HG02884 (cell line): ENCODE measurements around the gene PTAFR.
A peak's percentile ranks its signal among the peaks of the same experiment; 100 is the strongest.

Source experiments
- ATAC-seq: cut with Tn5 transposase; IDR thresholded peaks from one replicate; pipeline ENCODE4 v1.9.1; 2021; ENCODE audit warnings: mild to moderate bottlenecking, moderate library complexity; ENCODE audit not compliant: unreplicated experiment

Gene PTAFR

GRCh38 chr1:28178690-28179485, 2.4 kb upstream of the PTAFR start:
- no peak for ATAC-seq

DNA sequence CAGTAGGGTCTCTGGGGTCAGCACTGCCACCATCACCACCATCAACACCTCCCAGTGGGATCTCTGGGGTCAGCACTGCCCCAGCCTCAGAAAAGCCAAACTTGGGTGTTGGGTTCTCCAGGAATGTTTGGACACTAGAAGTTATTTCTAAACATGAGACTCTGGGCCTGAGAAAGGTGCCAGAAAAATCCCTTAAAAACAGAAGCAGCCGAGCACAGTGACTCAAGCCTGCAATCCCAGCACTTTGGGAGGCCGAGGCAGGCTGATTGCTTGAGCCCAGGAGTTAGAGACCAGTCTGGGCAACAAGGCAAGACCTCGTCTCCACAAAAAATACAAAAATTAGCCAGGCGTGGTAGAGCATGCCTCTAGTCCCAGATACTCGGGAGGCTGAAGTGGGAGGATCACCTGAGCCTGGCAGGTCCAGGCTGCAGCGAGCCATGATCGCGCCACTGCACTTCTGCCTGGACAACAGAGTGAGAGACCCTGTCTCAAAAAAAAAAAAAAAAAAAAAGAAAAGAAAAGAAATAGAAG, 470 bp downstream of the PTAFR start:
- no peak for ATAC-seq

DNA sequence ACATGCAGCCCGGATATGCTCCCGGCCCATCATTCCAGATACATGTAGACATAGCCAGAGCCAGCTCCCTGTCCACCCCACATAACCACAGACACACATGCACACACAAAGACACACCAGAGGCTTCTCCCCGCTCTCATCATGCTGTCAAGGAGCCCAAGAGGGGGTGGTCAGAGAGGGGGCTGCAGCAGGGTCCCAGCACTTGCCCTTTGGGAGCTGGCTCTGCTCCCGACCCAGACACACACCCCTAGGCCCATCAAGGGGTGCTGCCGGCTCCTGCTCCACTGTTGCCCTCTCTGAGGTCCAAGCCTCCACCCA, 2.6 kb downstream of the PTAFR start:
- no peak for ATAC-seq

- no peak for ATAC-seq
These were observed 3.1 kb downstream of the PTAFR start for GRCh38 chr1:28173151-28173979.

- ATAC-seq, result peak; percentile 40
These were observed 3.8 kb downstream of the PTAFR start for GRCh38 chr1:28172713-28173150.

DNA sequence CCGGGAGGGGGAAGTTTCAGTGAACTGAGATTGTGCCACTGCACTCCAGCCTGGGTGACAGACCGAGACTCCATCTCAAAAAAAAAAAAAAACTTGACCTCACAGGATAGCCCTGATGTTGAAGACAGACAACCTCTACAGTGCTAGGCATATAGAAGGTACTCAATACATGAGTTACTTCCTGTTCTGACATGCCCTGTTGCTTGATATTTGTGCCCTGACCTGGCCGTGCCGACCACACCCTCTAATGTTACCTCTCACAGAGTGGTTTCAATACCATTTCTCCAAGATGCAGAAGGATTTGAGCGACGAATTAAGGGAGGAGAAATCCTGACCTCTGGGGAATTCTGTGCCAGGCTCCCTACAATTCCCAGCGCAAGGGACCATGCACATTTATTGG, 5.2 kb downstream of the PTAFR start:
- no peak for ATAC-seq

DNA sequence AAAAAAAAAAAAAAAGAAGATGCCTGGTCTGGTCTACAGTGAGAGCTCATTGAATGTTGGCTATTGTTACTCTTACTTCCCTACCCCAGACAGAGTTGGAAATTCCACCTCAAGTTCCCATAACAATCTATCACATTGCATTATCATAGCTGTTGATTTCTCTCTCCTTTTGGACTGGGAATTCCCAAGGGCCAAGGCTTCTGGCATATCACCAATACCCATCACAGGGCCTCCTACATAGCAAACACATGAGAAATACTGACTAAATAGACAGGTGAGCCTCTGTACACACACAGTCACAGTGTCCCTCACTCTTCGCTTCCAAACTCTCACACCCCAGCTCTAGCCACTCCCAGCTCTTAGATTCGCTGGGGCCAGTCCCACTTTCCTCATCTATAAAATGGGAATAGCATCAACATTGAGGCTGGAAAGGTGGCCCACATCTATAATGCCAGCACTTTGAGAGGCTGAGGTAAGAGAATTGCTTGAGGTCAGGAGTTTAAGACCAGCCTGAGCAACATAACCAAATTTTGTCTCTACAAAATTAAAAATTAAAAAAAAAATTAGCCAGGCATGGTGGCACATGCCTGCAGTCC, 6.4 kb downstream of the PTAFR start:
- ATAC-seq, result no peak

- no peak for ATAC-seq
These were observed 12.9 kb downstream of the PTAFR start for GRCh38 chr1:28163496-28164161.

DNA sequence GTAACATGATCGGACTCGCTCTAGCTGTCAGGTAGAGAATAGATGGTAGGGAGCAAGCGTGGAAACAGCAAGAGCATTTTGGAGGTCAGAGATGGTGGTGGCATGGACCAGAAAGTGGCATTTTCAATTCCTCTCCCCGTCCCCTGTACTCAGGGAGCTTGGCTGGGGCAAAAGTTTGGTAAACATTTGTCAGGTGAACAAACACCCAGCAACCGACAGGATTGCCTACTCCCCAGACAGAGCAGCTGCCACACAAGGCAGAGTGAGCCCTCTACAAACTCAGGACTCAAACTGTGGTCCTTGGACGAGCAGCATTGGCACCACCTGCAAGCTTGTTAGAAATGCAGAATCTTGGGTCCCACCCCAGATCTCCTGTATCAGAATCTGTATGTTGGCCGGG, 14.3 kb downstream of the PTAFR start:
- no peak for ATAC-seq

- ATAC-seq, result no peak
These were observed 14.7 kb downstream of the PTAFR start for GRCh38 chr1:28161751-28162150.

DNA sequence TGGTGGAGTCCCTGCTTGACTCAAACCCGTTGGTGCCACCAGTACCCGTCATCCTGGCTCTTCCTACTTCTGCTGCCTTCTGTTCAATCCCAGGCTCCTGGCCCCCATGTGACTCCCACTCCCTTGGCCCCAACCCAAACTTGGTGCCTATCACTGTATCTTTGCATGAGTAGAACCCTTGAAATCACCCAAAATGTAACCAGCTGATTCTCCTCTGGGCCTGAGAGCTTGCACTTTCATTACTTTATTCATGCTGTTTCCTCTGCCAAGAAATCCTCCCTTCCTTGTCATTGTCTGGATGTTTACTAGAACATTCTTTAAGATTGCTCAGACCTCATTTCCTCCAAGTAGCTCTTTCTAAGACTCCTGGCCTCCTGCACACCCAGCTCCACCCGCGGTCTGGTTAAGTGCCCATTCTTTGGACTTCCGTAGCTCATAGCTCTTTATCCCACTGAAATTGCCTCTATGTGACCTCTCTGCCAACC, 15.7 kb downstream of the PTAFR start:
- no peak for ATAC-seq

DNA sequence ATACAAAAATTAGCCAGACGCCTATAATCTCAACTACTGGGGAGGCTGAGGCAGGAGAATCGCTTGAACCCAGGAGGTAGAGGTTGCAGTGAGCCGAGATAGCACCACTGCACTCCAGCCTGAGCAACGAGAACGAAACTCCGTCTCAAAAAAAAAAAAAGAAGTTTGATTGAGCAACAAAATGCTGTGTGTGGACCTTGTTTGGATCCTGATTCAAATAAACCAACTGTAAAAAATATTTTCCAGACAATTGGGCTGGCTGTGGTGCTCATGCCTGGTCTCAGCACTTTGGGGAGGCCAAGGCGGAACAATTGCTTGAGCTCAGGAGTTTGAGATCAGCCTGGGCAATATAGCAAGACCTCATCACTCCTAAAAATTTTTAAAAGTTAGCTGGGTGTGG, 16.8 kb downstream of the PTAFR start:
- ATAC-seq, result no peak

DNA sequence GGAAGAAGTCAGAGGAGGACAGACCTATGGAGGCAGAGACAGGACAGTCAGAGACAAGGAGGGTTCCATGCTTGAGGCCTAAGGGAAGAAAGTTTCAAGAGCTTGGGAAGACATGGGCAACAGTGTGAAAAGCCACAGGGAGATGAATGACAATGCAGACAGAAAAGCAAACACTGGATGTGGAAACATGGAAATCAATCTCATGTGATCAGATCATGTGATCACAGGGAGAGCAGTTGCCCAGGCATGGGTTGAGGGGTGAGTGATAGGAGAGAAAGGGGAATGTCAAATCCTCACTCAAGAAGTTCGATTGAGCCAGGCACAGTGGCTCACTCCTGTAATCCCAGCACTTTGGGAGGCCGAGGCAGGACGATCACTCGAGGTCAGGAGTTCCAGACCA, 17.2 kb downstream of the PTAFR start:
- ATAC-seq, result no peak

- ATAC-seq, result no peak
These were observed 18.6 kb downstream of the PTAFR start for GRCh38 chr1:28157894-28158293.

DNA sequence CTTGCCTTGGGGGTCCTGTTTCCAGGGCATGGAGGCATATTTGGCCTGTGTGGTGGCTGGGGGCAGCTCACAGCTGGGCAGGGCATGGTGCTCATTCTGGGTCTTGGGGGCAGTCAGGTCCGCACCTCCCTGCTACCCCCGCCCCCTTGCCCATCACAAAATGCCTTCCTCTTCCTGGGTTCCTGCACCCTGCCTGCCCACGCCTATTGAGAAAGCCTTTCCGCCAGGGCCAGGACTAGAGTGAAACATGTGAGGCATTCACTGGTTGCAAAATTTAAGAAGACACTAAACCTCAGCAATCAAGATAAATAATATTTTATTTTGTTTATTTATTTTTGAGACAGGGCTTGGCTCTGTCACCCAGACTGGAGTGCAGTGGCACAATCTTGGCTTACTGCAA, 19.7 kb downstream of the PTAFR start:
- ATAC-seq, result no peak

GRCh38 chr1:28155628-28156027, 20.9 kb downstream of the PTAFR start:
- ATAC-seq, result no peak

DNA sequence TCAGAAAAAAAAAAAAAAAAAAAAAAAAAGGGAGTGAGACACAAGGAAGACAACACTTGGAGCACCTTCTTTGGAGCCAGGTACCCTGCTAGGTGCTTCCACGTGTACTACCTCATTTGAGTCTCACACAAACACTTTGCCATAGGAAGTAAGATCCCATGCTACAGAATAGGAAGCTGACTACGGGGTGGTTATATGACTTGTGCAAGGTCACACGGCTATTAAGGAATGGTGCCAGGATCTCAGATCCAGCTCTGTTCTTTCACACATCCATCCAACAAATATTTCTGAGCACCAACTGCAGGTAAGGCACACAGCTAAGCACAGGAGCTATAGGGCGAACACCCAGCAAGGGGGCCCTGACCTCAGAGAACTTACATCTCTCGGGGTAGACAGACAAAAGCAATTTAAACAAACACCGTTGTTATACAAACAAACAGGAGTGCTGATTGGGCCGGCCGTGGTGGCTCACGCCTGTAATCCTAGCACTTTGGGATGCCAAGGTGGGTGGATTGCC, 22.4 kb downstream of the PTAFR start:
- ATAC-seq, result no peak

DNA sequence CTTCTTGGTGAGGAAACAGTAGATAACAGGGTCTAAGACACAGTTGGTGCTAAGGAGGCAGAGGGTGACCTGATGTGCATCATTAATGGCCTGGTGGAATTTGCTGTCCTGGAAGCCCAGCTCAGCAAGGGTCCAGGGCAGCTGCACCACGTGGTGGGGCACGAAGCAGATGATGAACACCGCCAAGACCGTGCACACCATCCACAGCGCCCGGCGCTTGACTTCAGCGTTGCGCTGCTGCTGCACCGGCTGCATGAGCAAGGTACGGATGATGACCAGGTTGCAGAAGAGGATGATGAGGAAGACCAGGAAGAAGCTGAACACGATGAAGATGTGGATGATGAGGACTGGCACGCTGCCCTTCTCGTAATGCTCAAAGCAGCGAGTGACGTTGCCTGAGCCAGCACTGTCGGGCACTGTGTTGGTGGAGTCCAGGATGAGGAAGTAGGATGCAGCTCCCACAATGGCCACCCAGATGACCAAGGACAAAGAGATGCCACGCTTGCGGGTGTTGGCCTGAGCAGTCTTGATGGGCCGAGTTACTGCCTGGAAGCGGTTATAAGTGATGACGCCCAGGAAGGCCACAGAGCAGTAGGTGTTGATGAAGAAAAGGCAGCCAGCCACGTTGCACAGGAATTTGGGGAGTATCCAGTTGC, 26.2 kb downstream of the PTAFR start:
- no peak for ATAC-seq

DNA sequence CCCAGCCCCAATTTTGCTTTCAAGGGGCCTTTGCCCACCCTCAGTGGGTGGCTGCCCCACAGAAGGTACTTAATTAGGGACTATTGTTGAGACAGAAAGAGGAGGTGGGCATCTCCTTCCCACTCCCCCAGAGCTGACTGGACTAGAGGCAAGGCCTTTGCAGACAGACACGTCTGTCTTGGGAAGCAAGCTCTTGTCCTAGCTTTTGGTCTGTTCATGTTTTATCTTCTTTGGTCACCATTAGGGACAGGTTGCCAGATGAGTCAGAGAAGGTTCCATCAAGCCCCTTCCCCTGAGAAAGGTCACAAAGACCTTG, 27.7 kb downstream of the PTAFR start:
- ATAC-seq, result no peak

GRCh38 chr1:28147264-28148094, 29.0 kb downstream of the PTAFR start:
- ATAC-seq, result no peak
